Measurements from ENCODE around the gene NCOA7.

- TF ChIP-seq CEBPB (IDR thresholded peaks at IDR 0.05; ENCODE audit: low read depth), result no peak
- no peak for TF ChIP-seq POLR2A (IDR thresholded peaks at IDR 0.05; ENCODE audit: borderline replicate concordance, extremely low read depth, insufficient read depth, insufficient read length)
Measured at GRCh38 chr6:125746731-125747588, 43.8 kb upstream of the NCOA7 start.
